GM21737 (cell line): ENCODE results near the gene PCGF3.
"Not testable (repeated sequence)": the region's sequence is repeated elsewhere in the genome, so short reads cannot be mapped to it uniquely, and the experiment has no call there.

Experiments used
- ATAC-seq: cut with Tn5 transposase; IDR thresholded peaks from one replicate; pipeline ENCODE4 v1.9.1; 2021; ENCODE audit warnings: mild to moderate bottlenecking, moderate library complexity; ENCODE audit not compliant: unreplicated experiment

PCGF3 gene

GRCh38 chr4:667545-667925 lies 38.1 kb upstream of the PCGF3 start:
- no peak for ATAC-seq

DNA sequence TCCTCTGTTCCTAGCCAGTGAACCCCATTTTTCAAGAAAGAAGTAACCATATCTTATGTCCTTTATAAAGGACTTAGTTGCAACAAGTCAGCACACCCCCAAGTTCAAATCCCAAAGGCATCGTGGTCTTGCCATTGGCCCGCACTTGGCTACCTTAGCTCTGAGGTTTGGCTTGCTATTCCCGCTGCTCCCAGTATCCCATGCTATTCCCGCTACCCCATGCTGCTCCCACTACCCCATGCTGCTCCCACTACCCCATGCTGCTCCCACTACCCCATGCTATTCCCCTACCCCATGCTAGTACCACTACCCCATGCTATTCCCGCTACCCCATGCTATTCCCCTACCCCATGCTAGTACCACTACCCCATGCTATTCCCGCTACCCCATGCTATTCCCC lies 37.4 kb upstream of the PCGF3 start:
- not testable (repeated sequence) for ATAC-seq

GRCh38 chr4:669806-670559 lies 35.6 kb upstream of the PCGF3 start:
- ATAC-seq = not testable (repeated sequence)

GRCh38 chr4:671769-672168 lies 33.9 kb upstream of the PCGF3 start:
- no peak for ATAC-seq

- ATAC-seq = no peak
These were observed 32.1 kb upstream of the PCGF3 start for GRCh38 chr4:673349-674091.

- ATAC-seq = peak; percentile 78
These were observed 31.2 kb upstream of the PCGF3 start, which contains the start of the genes ATP5ME and MYL5 for GRCh38 chr4:674172-675035. Gene ATP5ME (minus strand): TSS chr4:674276. CDS start chr4:674247, 29 bp downstream. Gene MYL5 (plus strand): TSS chr4:674542. CDS start chr4:678027, 3,485 bp downstream.

- ATAC-seq = peak; percentile 4
These were observed 30.4 kb upstream of the PCGF3 start for GRCh38 chr4:675036-675882.

DNA sequence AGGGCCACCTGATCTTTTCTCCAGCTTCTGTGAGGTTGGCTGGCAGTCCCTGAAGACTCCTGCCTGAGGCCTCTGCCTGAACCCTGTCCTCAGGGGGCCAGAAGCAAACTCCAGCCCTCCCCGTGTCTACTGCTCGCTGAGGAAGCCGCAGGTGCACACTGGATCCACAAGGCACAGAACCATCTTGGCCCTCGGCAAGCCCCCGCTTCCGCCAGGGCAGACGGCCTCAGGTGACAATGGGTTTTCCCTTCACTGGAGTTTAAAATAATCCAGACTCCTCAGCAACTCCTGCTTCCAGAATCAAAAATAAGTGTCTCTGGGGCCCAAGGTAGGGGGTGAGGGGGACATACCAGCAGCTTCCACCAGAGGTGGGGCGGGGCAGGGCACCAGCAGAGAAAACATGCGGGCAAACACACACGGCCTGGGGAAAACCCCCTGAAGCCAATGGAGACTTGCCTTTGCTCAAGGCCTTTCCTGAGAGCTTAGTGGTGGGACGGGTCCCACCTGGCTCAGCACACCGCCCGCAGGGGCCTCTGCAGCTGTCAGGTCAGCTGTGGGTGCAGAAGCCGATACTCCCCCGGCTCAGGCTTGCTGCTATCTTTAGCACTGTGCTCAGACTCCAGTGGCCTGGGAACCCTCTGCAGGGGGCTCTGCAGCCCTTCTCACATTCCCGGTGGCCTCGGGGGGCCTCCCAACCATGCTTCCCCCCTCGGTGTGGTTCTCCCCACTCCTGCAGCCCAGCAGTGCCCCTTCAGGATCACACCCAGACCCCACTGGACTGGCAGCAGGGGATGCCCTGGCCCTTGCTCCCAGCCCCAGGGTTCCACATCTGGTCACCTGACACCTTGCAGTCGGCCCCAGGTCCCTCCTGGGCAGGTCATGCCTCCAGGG lies 29.4 kb upstream of the PCGF3 start:
- ATAC-seq = peak; percentile 20

- ATAC-seq = no peak
These were observed 28.8 kb upstream of the PCGF3 start for GRCh38 chr4:676871-677235.

DNA sequence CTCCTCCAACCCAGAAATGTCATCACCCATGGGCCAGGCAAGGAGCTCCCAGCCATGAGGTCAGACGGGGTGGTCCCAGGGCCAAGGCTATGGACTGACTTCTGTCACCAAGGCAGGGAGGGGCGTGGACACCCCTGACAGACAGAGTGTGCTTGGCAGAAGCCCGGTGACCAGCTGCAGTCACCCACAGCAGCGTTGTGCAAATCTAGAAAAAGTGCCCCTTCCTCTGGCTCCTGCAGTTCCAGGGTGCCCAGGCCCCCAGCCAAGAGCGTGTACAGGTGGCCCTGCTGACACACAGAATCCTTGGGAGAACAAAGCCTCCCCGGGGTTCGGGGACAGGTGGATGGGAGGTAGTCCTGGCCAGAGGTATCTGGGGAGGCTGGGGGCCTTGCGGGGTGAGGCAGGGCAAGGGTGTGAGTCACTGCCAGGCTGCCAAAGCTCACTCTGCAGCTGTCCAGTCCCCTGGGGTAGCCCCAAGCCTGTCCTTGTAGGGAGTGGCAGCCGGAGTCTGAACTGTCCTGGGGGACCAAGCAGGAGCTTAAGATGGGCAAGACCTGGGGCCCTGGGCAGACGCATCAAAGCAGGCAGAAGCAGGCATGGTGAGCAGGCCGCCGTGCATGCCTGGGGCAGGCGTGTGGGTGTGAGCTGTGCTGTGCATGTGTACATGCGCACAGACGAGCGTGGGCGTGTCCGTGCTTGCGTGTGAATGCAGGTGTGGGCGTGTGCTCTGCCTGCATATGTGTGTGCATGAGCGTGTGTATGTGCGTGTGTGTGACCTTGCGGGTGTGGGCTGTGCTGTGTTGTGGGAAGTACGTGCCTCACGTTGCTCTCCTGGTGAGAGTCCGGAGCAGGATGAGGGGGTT lies 28.0 kb upstream of the PCGF3 start:
- ATAC-seq = no peak

GRCh38 chr4:678331-679103 lies 27.1 kb upstream of the PCGF3 start:
- ATAC-seq = no peak

GRCh38 chr4:679104-679481 lies 26.5 kb upstream of the PCGF3 start:
- ATAC-seq = no peak

DNA sequence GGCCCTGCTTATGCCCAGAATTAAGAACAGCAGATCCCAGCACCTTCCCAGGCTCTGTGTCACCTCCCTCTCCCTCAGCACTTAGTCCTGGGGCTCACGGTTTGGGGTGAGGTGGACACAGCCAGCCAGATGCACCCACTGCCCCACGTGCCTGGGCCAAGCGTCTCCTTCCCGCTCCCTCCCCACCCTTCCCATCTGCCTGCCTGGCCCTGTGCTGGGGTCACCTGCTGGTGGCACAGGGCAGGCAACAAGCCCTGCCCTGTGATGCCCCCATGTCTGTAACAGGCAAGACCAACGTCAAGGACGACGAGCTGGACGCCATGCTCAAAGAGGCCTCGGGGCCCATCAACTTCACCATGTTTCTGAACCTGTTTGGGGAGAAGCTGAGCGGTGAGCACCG lies 26.0 kb upstream of the PCGF3 start:
- no peak for ATAC-seq

DNA sequence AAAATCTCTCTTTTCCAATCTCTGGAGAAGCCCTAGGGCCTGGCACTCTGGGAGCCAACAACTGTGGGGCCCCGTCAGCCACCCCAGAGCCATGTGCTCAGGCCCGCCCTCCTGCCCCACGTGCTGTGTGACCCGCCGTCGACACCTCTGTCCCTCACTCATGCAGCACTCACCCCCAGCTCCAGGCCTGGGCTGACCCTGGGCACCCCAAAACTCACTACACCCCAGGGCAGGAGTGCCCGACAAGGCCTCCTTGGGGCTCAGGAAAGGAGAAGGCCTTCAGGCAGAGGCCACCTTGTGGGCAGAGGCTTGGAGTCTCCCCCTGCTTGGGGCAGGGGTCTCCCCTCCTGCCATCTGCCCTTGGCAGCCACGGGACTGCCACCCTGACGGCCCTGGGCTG lies 25.5 kb upstream of the PCGF3 start:
- ATAC-seq = no peak

DNA sequence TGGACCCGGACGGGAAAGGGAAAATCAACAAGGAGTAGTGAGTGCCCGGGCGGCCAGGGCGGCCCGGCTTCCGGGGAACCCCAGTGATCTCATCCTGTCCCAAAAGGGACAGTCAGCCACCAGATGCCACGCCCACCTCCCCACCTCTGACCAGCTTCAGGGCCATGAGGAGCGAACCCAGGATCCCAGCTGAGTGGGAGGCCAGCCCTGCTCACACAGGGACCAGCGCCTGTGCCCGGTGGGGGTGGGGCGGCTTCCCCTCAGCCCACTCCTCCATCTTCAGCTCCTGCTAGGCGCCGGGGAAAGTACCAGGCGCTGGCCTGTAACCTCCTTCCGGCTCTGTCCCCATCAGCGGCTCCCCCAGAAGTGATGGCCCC lies 25.1 kb upstream of the PCGF3 start:
- ATAC-seq = no peak

DNA sequence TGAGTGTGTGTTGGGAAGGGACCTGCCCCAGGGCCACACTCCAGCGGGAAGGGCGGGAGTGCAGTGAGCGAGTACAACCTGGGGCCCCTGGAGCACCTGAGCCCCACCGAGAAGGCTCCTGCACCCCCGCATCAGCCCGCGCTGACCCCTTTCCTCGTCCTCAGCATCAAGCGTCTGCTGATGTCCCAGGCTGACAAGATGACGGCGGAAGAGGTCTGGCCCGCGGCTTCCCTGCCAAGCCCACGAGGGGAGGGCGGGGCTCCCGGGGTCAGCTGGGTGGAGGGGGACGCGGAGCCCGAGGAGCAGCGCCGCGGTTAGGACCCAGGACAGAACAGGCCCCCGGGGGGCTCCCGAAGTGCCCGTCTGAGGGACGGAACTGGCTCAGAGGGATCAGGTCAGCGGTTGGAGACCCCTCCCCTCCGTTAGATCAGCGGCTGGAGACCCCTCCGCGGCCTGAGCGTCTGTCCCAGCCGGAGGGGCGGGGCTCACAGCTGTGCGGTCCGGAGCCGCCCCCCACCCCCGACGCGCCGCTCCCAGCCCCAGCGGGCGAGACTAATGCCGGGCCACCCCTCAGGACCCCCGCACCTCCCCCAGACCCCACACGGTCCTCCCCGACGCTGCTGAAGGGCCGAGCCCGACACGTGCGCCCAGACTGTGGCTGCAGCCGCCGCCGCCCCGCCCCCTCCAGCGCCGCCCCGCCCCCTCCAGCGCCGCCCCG lies 24.5 kb upstream of the PCGF3 start:
- no peak for ATAC-seq

GRCh38 chr4:681736-682451 lies 23.7 kb upstream of the PCGF3 start:
- ATAC-seq = no peak
